Measurements from ENCODE around the gene RIPOR3. TPM values are rescaled to one million over a fixed set of nuclear protein-coding genes. Genes with fewer than 3 reads are reported as not detected.

The RIPOR3 gene
- total RNA-seq, 1 experiment from 2014 or later, result 0.46 TPM

DNA sequence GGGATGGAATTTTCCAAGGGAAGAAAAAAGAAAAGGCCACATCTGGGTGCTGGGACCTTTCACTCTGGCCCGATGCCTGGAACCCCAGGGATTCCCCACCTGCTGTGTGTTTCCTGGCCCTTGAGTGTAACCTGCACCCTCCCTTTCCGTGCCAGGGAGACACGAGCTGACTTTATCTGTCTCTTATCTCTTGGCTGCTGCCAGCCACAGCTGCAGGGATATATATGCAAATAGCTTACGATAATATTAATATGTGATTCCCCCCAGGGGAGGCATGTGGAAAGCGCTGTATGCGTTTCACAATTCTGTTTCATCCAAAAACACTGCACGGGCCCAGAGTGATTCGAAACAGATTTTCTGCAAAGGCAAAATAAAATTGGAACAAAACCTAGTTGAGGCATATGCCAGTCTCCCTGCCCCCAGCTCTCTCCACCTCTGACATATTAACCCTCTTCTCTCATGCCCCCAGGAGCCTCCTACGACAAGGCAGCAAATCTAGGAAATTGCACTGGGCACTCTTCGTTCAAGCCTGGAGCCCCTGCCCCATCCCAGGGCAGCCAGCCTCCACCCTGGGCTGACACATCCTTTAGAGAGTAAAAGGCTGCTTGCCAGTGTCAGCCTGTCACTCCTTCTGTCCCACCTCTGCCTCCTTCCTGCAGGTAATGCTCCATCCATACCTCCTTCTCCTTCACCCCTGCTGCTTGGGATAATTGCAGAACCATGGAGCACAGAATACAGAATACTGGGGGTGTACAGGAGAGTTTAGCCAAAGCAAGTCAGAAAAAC, 1.3 kb downstream of the RIPOR3 start:
- H3K4me3 Mint-ChIP-seq, result peak overlapping the region; percentile 63 to 80
- no peak overlapping the region for H4K8ac ChIP-seq (replicated peaks; ENCODE audit: insufficient read length, low read depth, low read length)

More for the DNA sequence above, 1.3 kb downstream of the RIPOR3 start:
- H2BK120ac ChIP-seq (ENCODE audit: low read depth, low read length, poor library complexity, severe bottlenecking), result no peak overlapping the region
- no peak overlapping the region for H2AFZ ChIP-seq (ENCODE audit: low read length)
- H2AK5ac ChIP-seq (ENCODE audit: insufficient read length, low read length), result no peak overlapping the region
- Mint-ChIP-seq H3K36me3 (ENCODE audit: insufficient read depth in 1 of 3, low read depth in 3 of 3) (no peaks in the 10 kb centered on the region), H3K27ac (no peak overlapping the region), H3K27me3 (ENCODE audit: low read depth) (peaks cover 22% of the 10 kb centered on the region), H3K4me1 (peaks cover 31 to 43% of the 10 kb centered on the region in 2 experiments), H3K9me3 (no peaks in the 10 kb centered on the region)
- no peaks in the 10 kb centered on the region for H3K9me3 ChIP-seq (ENCODE audit: control insufficient read depth, low read depth, low read length)
- DNase-seq, result no peak
- no peaks in the 10 kb centered on the region for H3K27me3 ChIP-seq (ENCODE audit: insufficient read depth, low read length)
- no peak overlapping the region for H3K27ac ChIP-seq (ENCODE audit: insufficient read length, low read depth, low read length)
- no peaks in the 10 kb centered on the region for H3K79me1 ChIP-seq (ENCODE audit: insufficient read depth, low read depth, low read length, poor library complexity, severe bottlenecking)
- no peak overlapping the region for H3K4ac ChIP-seq (ENCODE audit: low read depth, low read length)
- no peaks in the 10 kb centered on the region for H3K79me2 ChIP-seq (ENCODE audit: insufficient read depth, low read length)
- no peak overlapping the region for H2BK15ac ChIP-seq (ENCODE audit: low read depth, low read length)
- H2BK5ac ChIP-seq (ENCODE audit: insufficient read length, low read length), result no peak overlapping the region
- TF ChIP-seq, protein P1, sequence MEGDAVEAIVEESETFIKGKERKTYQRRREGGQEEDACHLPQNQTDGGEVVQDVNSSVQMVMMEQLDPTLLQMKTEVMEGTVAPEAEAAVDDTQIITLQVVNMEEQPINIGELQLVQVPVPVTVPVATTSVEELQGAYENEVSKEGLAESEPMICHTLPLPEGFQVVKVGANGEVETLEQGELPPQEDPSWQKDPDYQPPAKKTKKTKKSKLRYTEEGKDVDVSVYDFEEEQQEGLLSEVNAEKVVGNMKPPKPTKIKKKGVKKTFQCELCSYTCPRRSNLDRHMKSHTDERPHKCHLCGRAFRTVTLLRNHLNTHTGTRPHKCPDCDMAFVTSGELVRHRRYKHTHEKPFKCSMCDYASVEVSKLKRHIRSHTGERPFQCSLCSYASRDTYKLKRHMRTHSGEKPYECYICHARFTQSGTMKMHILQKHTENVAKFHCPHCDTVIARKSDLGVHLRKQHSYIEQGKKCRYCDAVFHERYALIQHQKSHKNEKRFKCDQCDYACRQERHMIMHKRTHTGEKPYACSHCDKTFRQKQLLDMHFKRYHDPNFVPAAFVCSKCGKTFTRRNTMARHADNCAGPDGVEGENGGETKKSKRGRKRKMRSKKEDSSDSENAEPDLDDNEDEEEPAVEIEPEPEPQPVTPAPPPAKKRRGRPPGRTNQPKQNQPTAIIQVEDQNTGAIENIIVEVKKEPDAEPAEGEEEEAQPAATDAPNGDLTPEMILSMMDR (conservative IDR thresholded peaks at IDR 0.05), result no peak
- no peak overlapping the region for H3K56ac ChIP-seq (ENCODE audit: insufficient read length, low read depth, low read length)
- peaks cover 21% of the 10 kb centered on the region for H3K23me2 ChIP-seq (ENCODE audit: insufficient read length, low read depth, low read length, poor library complexity, severe bottlenecking)
- H3K14ac ChIP-seq (ENCODE audit: insufficient read depth, low read length), result no peak overlapping the region
- H3T11ph ChIP-seq (ENCODE audit: low read length), result no peak overlapping the region
- H3K18ac ChIP-seq (ENCODE audit: insufficient read length, low read depth, low read length), result no peak overlapping the region
- H2BK20ac ChIP-seq (ENCODE audit: low read depth, low read length, poor library complexity, severe bottlenecking), result no peak overlapping the region
- H3K4me2 ChIP-seq (ENCODE audit: insufficient read depth, insufficient read length, low read length), result peak overlapping the region; percentile 93
- peaks cover 3% of the 10 kb centered on the region; the same call in 1 of the 2 replicates for H3K4me1 ChIP-seq (ENCODE audit: insufficient read depth, low read length)
- H3K23ac ChIP-seq (ENCODE audit: insufficient read length, low read depth, low read length), result no peak overlapping the region
- H3K9ac ChIP-seq (ENCODE audit: extremely low read depth, insufficient read length, low read length), result no peak overlapping the region
- WGBS (ENCODE audit: extremely low coverage, insufficient read length, low lambda C conversion rate), result no CpG with 5 or more reads among the region's 10 CpGs
- no peaks in the 10 kb centered on the region for H4K20me1 ChIP-seq (ENCODE audit: control insufficient read depth, insufficient read depth, insufficient read length)
- H4K91ac ChIP-seq (ENCODE audit: insufficient read length, low read depth, low read length), result no peak overlapping the region
- no peak overlapping the region for H4K5ac ChIP-seq (ENCODE audit: insufficient read length, low read depth, low read length)
- no peak overlapping the region for H2BK12ac ChIP-seq (ENCODE audit: insufficient read length, low read depth, low read length)
